ENCODE results near the gene BAK1.

Gene BAK1

DNA sequence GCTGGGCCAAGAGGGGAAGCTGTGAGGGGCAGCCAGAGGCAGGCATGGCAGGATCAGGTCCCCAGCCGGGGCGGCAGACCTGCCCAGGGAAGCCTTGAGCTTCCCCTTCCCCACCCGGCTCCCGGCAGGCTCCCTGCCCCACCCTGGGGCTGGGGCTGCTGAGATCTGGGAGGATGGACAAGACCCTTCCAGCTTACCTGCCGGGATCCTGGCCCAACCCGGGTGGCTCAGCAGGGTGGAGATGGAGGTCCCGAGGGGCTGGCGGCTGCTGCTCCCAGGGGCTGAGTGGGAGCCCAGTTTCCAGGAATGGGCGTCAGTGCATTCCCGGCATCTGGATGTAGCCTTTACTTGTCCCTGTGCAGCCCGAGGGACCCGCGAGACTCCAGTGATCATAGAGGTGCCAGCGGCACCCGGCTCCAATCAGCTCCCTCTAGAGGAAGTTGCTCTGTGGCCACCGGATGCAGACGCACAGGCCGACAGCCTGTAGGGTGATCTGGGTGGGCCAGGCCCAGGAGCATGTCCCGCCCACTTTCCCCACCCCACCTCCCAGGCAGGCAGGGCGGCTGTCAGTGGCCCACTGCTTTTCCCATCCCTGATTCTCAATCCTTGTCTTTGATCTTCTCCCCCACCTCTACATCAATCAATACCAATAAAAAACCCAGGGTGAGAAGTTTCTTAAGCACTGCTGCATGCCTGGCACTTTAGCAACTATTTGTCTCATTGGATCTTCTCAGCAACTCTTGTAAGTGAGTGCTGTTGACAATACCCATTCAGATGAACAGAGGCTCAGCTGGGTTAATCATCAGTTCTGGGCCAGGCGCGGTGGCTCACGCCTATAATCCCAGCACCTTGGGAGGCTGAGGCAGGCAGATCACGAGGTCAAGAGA is at the start of gene BAK1:
Gene BAK1 (minus strand): TSS at position 449 of the 887 bp plus-strand sequence. CDS start 2,672 bp downstream, outside the sequence.
- H3K36me3 ChIP-seq (ENCODE audit: control insufficient read depth in 2 of 2, insufficient read depth in 2 of 2, low read length in 2 of 2): peaks cover 7 to 14% of the 10 kb centered on the region in 2 donors
- H3K9ac ChIP-seq (ENCODE audit: low read depth in 1 of 2, low read length in 2 of 2): peak within 1 kb of the TSS; percentile 97
- peaks cover 21 to 23% of the 10 kb centered on the region in 2 donors for H3K4me1 ChIP-seq (ENCODE audit: control insufficient read depth in 2 of 2, insufficient read depth in 2 of 2, low read length in 2 of 2)
- peak within 1 kb of the TSS; percentile 95 to 96 for H3K27ac ChIP-seq (ENCODE audit: low read depth in 2 of 2, low read length in 2 of 2)
- H3K9me3 ChIP-seq (ENCODE audit: control insufficient read depth in 2 of 2, low read length in 2 of 2): no peaks in the 10 kb centered on the region
- peak within 1 kb of the TSS; percentile 88 for H3K4me3 ChIP-seq (ENCODE audit: low read length in 2 of 2)
- no peaks in the 10 kb centered on the region for H3K27me3 ChIP-seq (ENCODE audit: control insufficient read depth in 2 of 2, insufficient read depth in 2 of 2, low read length in 2 of 2)

DNA sequence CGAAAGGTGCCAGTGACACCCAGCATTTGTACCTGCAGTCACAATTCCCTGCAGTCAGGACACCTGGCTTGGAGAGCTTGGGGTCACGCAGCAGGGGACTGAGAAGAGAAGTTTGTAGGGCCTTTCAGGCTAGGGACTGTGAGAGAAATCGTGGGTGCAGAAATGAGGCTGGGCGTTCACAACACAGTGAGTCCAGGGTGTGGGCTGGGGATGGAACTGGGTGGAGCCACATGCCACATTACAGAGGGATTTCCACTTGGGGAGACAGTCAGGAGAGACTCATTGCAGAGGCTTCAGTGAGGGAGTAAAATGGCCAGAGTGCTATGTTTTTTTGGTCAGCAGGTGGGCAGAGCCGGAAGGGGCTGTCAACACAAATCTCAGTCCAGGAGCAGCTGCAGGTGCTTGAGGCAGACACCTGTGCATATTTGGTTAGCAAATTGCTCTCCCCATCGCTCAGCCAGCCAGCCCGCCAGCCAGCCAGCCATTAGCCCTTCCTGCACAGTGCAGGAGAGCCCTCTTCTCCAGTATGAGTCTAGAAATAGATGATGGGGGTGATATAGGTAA is 48.4 kb upstream of the BAK1 start:
- Histone ChIP-seq H3K27me3 (ENCODE audit: control insufficient read depth in 2 of 2, insufficient read depth in 2 of 2, low read length in 2 of 2) (no peaks in the 10 kb centered on the region), H3K9ac (ENCODE audit: low read depth in 1 of 2, low read length in 2 of 2) (peak overlapping the region; percentile 14 to 18), H3K36me3 (ENCODE audit: control insufficient read depth in 2 of 2, insufficient read depth in 2 of 2, low read length in 2 of 2) (peaks cover 3 to 8% of the 10 kb centered on the region in 2 donors), H3K27ac (ENCODE audit: low read depth in 2 of 2, low read length in 2 of 2) (peak overlapping the region; percentile 59 to 68), H3K9me3 (ENCODE audit: control insufficient read depth in 2 of 2, low read length in 2 of 2) (no peaks in the 10 kb centered on the region), H3K4me3 (ENCODE audit: low read length in 2 of 2) (peak overlapping the region in 1 of 2 donors; percentile 15), H3K4me1 (ENCODE audit: control insufficient read depth in 2 of 2, insufficient read depth in 2 of 2, low read length in 2 of 2) (peaks cover 45 to 56% of the 10 kb centered on the region in 2 donors)

DNA sequence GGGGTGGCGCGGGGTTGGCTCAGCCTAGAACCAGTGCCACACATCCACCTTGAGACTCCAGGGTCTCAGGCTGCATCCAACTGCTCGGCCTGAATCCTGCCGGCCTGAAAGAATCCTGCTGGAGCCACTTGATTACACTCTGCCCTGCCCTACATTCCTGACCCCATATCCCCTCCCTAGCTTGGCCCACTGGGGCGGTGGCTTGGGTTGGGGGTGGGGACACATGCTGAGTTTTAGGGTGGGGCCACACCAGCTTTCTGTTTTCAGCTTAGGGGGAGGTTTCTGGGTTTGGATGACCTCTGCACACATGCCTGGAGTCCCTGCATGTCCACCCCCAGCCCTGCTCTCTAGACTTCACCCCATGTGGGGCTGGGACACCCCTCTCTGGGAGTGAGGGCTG is 47.8 kb upstream of the BAK1 start:
- Histone ChIP-seq H3K4me1 (ENCODE audit: control insufficient read depth in 2 of 2, insufficient read depth in 2 of 2, low read length in 2 of 2) (peaks cover 46 to 57% of the 10 kb centered on the region in 2 donors), H3K36me3 (ENCODE audit: control insufficient read depth in 2 of 2, insufficient read depth in 2 of 2, low read length in 2 of 2) (peaks cover 3 to 8% of the 10 kb centered on the region in 2 donors), H3K27me3 (ENCODE audit: control insufficient read depth in 2 of 2, insufficient read depth in 2 of 2, low read length in 2 of 2) (no peaks in the 10 kb centered on the region), H3K9me3 (ENCODE audit: control insufficient read depth in 2 of 2, low read length in 2 of 2) (no peaks in the 10 kb centered on the region), H3K4me3 (ENCODE audit: low read length in 2 of 2) (peak overlapping the region; percentile 9 to 20), H3K27ac (ENCODE audit: low read depth in 2 of 2, low read length in 2 of 2) (peak overlapping the region; percentile 59 to 68), H3K9ac (ENCODE audit: low read depth in 1 of 2, low read length in 2 of 2) (peak overlapping the region; percentile 14 to 18)

DNA sequence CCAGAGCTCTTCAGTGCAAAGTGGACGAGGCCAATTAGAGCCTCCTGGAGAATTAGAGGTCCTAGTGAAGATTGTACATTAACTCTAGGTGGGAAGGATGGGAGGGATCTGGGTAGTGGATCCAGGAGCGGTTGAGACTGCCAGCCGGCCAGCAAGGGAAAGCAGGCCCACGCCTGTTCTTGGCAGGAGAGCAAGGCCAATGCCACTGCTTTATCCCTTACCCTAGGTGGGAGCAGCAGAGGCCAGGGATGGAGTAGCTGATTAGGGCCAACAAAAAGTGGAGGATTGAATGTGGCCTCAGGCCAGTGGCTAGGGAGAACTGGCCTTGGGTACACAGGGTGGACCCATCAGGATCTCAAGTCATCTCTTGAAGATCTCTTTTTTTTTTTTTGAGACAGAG is 44.8 kb upstream of the BAK1 start:
- no peaks in the 10 kb centered on the region for H3K9me3 ChIP-seq (ENCODE audit: control insufficient read depth in 2 of 2, low read length in 2 of 2)
- H3K4me1 ChIP-seq (ENCODE audit: control insufficient read depth in 2 of 2, insufficient read depth in 2 of 2, low read length in 2 of 2): peaks cover 53 to 58% of the 10 kb centered on the region in 2 donors
- no peaks in the 10 kb centered on the region for H3K27me3 ChIP-seq (ENCODE audit: control insufficient read depth in 2 of 2, insufficient read depth in 2 of 2, low read length in 2 of 2)
- peak overlapping the region in 1 of 2 donors; percentile 37 for H3K4me3 ChIP-seq (ENCODE audit: low read length in 2 of 2)
- peaks cover 3 to 5% of the 10 kb centered on the region in 2 donors for H3K36me3 ChIP-seq (ENCODE audit: control insufficient read depth in 2 of 2, insufficient read depth in 2 of 2, low read length in 2 of 2)
- H3K27ac ChIP-seq (ENCODE audit: low read depth in 2 of 2, low read length in 2 of 2): peak overlapping the region; percentile 97 to 99
- peak overlapping the region; percentile 26 to 64 for H3K9ac ChIP-seq (ENCODE audit: low read depth in 1 of 2, low read length in 2 of 2)

DNA sequence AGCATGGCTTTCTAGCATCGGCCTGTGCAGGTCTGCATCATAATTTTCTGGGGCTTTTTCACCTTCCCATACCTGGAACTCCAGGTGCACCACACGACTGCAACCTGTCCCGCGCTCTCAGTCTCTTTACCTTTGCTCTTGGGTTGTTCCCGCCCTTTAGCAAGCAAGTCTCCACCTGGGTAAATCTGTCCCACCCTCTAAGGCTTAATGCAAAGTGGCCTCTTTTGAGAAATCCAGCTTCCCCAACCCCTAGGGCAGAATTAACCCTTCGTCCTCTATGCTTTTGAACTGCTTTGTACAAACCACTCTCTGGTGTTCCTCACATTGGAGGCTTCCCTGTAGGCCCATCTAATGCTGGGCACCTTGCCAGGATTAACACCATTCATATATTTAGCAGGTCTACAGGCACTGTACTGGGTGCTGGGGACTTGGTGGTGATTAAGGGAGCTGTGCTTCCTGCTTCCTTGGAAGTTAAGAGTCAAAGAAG is 43.9 kb upstream of the BAK1 start:
- no peaks in the 10 kb centered on the region for H3K27me3 ChIP-seq (ENCODE audit: control insufficient read depth in 2 of 2, insufficient read depth in 2 of 2, low read length in 2 of 2)
- no peaks in the 10 kb centered on the region for H3K9me3 ChIP-seq (ENCODE audit: control insufficient read depth in 2 of 2, low read length in 2 of 2)
- H3K4me3 ChIP-seq (ENCODE audit: low read length in 2 of 2): peak overlapping the region; percentile 37 to 53
- H3K36me3 ChIP-seq (ENCODE audit: control insufficient read depth in 2 of 2, insufficient read depth in 2 of 2, low read length in 2 of 2): peaks cover 3 to 5% of the 10 kb centered on the region in 2 donors
- peak overlapping the region; percentile 34 to 94 for H3K9ac ChIP-seq (ENCODE audit: low read depth in 1 of 2, low read length in 2 of 2)
- peaks cover 59 to 67% of the 10 kb centered on the region in 2 donors for H3K4me1 ChIP-seq (ENCODE audit: control insufficient read depth in 2 of 2, insufficient read depth in 2 of 2, low read length in 2 of 2)
- peak overlapping the region; percentile 97 to 99 for H3K27ac ChIP-seq (ENCODE audit: low read depth in 2 of 2, low read length in 2 of 2)

DNA sequence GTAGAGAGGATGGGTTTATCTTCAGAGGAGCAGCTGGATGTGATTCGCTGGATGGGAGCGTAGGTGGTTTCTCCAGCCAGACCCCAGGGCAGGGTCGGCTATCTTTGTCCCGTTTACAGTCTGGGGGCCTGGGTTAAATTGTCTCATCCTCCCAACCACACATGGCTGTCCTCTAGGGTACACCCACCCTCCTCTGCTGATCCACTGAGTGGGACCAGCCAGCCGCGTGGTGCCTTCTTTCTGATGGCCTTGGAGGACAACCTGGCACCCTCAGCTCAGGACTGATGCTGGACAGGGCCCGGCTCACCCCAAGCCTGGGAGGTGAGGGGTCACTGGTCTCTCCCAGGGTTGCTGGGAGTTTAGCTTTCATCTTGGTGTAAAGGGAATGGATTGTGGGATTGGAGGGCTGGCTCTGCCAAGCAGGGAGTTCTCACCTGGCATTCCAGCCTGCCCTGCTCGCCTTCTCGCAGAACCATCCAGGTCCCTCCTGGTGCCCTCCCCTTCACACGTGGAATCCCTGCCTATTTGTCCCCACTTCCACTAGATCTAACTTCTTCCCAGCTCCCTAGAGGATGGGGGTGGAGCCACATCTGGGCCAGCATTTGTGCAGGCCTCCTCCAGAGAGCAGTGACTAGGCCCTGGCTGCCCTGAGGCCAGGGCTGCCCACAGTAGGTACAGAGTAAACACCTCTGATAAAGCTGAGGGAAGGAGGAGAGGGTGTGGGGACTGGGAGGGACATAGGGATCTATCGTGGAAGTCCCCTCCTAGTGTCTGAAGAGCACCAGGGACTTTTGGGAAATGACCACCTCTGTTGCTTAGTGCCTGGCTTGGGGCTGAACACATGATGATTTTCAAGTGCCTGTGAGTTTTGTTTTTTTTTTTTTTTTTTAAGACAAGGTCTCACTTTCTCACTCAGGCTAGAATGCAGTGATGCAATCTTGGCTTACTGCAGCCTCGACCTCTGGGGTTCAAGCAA is 42.7 kb upstream of the BAK1 start:
- peaks cover 52 to 57% of the 10 kb centered on the region in 2 donors for H3K4me1 ChIP-seq (ENCODE audit: control insufficient read depth in 2 of 2, insufficient read depth in 2 of 2, low read length in 2 of 2)
- no peaks in the 10 kb centered on the region for H3K9me3 ChIP-seq (ENCODE audit: control insufficient read depth in 2 of 2, low read length in 2 of 2)
- H3K4me3 ChIP-seq (ENCODE audit: low read length in 2 of 2): peak overlapping the region; percentile 81 to 87
- no peaks in the 10 kb centered on the region for H3K27me3 ChIP-seq (ENCODE audit: control insufficient read depth in 2 of 2, insufficient read depth in 2 of 2, low read length in 2 of 2)
- H3K27ac ChIP-seq (ENCODE audit: low read depth in 2 of 2, low read length in 2 of 2): peak overlapping the region; percentile 97 to 99
- peak overlapping the region; percentile 94 to 99 for H3K9ac ChIP-seq (ENCODE audit: low read depth in 1 of 2, low read length in 2 of 2)
- peaks cover 3 to 5% of the 10 kb centered on the region in 2 donors for H3K36me3 ChIP-seq (ENCODE audit: control insufficient read depth in 2 of 2, insufficient read depth in 2 of 2, low read length in 2 of 2)

DNA sequence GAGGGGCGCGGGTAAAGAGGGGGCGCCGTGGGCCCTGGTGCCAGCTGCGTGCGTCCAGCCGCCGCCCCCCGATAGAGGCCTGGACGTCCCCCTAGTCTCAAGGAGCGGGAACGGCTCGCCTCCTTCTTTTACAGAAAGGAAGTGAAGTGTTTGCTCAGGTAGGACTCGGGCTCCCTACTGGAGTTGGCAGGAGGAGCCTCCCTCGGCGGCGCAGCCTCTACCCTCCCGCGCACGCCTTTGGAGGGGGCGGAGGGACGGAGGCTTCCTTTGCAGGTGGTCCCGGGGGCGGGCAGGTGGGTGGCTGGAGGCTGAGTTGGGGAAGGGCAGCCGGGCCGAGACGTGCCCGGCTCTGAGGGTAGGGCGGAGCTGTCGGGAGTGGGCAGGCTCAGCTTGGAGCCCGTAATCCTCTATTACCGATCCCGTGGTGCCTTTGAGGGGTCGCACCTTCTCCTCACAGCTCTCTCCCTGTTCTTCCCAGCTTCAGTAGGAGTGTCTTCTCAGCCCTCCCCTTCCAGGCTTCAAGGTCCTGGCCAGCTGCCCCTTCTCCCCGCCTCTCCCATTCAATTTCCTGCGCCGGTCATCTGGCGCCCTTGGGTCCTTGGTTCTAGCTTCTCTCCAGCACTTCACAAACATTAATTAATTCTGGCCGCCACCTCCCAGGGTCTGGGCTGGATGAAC is 41.8 kb upstream of the BAK1 start:
- Histone ChIP-seq H3K27me3 (ENCODE audit: control insufficient read depth in 2 of 2, insufficient read depth in 2 of 2, low read length in 2 of 2) (no peaks in the 10 kb centered on the region), H3K36me3 (ENCODE audit: control insufficient read depth in 2 of 2, insufficient read depth in 2 of 2, low read length in 2 of 2) (peaks cover 2 to 3% of the 10 kb centered on the region in 2 donors), H3K9me3 (ENCODE audit: control insufficient read depth in 2 of 2, low read length in 2 of 2) (no peaks in the 10 kb centered on the region), H3K4me3 (ENCODE audit: low read length in 2 of 2) (peak overlapping the region; percentile 81 to 87), H3K9ac (ENCODE audit: low read depth in 1 of 2, low read length in 2 of 2) (peak overlapping the region; percentile 94 to 99), H3K4me1 (ENCODE audit: control insufficient read depth in 2 of 2, insufficient read depth in 2 of 2, low read length in 2 of 2) (peaks cover 47 to 51% of the 10 kb centered on the region in 2 donors), H3K27ac (ENCODE audit: low read depth in 2 of 2, low read length in 2 of 2) (peak overlapping the region; percentile 97 to 99)

DNA sequence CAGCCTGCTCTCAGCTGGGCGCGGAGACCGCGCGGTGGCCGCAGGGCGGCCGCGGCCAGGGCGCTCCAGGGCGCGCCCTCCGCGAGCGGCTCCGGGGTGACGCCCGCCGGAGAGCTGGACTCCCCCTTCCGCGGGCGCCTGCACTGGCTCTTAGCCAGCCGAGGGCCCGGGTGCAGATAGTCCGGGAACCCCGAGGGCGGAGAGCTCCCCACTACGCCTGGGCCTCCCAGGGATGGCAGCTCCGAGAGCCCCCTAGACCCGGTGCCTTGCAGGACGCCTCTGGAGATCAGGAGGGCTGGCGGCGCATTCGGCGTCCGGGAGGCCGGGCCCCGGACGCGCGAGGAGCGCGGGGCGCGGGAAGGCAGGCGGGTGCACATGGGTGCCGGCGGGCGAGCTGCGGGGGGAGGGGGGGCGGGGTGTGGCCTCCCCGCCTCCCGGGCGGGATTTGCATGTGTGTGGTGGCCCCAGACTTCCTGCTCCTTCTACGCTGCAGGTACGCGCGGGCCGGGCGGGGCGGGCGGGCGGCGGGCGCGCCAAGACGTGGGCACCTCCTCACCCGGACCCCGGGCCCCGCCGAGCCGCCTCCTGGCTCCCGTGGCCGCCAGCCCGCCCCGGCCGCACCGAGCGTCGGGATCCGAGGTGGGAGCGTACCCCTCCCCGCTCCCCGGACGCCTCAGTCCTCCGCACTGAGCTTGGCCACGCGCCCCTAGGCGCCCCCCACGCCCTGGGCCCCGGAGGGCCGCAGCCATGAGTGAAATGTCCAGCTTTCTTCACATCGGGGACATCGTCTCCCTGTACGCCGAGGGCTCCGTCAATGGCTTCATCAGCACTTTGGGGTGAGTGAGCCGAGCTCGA is 41.0 kb upstream of the BAK1 start, which contains the start of gene ITPR3:
Gene ITPR3 (plus strand): TSS at position 467 of the 855 bp plus-strand sequence. CDS start 281 bp downstream, at position 748.
- Histone ChIP-seq H3K4me3 (ENCODE audit: low read length in 2 of 2) (peak within 1 kb of the TSS; percentile 81 to 87), H3K27me3 (ENCODE audit: control insufficient read depth in 2 of 2, insufficient read depth in 2 of 2, low read length in 2 of 2) (no peaks in the 10 kb centered on the region), H3K27ac (ENCODE audit: low read depth in 2 of 2, low read length in 2 of 2) (peak within 1 kb of the TSS; percentile 97 to 99), H3K36me3 (ENCODE audit: control insufficient read depth in 2 of 2, insufficient read depth in 2 of 2, low read length in 2 of 2) (peaks cover 2 to 3% of the 10 kb centered on the region in 2 donors), H3K9ac (ENCODE audit: low read depth in 1 of 2, low read length in 2 of 2) (peak within 1 kb of the TSS; percentile 94 to 99), H3K4me1 (ENCODE audit: control insufficient read depth in 2 of 2, insufficient read depth in 2 of 2, low read length in 2 of 2) (peaks cover 47 to 51% of the 10 kb centered on the region in 2 donors), H3K9me3 (ENCODE audit: control insufficient read depth in 2 of 2, low read length in 2 of 2) (no peaks in the 10 kb centered on the region)
